Stimulated activated CD8-positive, alpha-beta memory T cell treated with anti-CD3 and anti-CD28 coated beads, Interleukin-7, amount 100 ng/mL, for 24 hours (primary cell): Measurements from ENCODE around the gene GEMIN5.
"Not testable (repeated sequence)": the region's sequence is repeated elsewhere in the genome, so short reads cannot be mapped to it uniquely, and the experiment has no call there.

Source experiments
- DNase-seq: peaks from one replicate; pipeline ENCODE4 v3.0.0-alpha.2; 2020; ENCODE audit warnings: low read depth

Gene GEMIN5, protein sequence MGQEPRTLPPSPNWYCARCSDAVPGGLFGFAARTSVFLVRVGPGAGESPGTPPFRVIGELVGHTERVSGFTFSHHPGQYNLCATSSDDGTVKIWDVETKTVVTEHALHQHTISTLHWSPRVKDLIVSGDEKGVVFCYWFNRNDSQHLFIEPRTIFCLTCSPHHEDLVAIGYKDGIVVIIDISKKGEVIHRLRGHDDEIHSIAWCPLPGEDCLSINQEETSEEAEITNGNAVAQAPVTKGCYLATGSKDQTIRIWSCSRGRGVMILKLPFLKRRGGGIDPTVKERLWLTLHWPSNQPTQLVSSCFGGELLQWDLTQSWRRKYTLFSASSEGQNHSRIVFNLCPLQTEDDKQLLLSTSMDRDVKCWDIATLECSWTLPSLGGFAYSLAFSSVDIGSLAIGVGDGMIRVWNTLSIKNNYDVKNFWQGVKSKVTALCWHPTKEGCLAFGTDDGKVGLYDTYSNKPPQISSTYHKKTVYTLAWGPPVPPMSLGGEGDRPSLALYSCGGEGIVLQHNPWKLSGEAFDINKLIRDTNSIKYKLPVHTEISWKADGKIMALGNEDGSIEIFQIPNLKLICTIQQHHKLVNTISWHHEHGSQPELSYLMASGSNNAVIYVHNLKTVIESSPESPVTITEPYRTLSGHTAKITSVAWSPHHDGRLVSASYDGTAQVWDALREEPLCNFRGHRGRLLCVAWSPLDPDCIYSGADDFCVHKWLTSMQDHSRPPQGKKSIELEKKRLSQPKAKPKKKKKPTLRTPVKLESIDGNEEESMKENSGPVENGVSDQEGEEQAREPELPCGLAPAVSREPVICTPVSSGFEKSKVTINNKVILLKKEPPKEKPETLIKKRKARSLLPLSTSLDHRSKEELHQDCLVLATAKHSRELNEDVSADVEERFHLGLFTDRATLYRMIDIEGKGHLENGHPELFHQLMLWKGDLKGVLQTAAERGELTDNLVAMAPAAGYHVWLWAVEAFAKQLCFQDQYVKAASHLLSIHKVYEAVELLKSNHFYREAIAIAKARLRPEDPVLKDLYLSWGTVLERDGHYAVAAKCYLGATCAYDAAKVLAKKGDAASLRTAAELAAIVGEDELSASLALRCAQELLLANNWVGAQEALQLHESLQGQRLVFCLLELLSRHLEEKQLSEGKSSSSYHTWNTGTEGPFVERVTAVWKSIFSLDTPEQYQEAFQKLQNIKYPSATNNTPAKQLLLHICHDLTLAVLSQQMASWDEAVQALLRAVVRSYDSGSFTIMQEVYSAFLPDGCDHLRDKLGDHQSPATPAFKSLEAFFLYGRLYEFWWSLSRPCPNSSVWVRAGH (N-terminal part only)

DNA sequence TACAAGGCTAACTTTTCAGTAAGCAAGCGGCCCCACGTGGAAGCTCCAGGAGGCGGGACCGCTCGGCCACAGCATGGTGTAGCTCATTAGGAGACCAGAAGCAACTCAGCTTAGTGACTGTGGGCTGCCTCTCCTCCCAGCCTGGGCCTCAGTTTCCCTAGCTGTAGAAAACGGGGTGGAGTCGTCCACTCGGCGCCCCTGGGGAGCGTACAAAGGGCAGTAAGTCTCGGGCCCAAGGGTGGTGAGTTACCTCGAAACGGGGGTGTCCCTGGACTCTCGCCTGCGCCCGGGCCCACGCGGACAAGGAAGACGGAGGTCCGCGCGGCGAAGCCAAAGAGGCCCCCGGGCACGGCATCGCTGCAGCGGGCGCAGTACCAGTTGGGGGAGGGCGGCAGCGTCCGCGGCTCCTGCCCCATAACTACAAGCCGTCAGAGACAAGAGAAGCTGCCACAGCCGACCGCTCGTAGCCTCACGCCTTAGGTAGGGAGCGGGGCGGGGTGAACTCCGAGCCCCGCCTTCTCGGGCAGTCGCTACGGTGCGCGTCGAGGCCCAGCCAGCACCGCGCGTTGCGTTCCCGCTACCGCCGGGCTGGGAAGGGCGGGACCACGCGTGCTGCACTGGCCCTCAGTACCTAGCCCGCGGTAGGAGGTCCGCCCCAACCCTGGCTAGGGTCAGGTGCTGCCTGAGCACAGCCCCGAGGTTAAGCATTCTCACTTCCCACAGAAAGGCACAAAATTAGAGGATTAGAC, at the start of gene GEMIN5:
GEMIN5 (minus strand) TSS at position 494 of the 749 bp plus-strand sequence; CDS start at position 416, 78 bp downstream.
- DNase-seq: peak; percentile 70

DNA sequence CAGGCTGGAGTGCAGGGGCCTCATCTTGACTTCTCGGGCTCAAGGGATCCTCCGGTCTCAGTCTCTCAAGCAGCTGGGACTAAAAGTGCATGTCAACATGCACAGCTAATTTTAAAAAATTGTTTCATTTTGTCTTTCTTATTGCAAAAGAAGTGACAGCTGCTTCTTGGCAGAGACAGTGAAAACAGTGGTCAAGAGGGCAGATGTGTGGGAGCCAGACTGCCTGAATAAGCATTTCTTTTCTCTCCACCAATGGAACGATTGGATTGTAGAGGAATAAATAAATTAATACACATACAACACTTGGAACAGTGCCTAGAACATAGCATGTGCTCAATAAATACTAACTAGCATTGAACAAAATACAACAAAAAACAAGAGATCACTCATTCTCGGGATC, 48.1 kb upstream of the GEMIN5 start:
- DNase-seq: no peak

DNA sequence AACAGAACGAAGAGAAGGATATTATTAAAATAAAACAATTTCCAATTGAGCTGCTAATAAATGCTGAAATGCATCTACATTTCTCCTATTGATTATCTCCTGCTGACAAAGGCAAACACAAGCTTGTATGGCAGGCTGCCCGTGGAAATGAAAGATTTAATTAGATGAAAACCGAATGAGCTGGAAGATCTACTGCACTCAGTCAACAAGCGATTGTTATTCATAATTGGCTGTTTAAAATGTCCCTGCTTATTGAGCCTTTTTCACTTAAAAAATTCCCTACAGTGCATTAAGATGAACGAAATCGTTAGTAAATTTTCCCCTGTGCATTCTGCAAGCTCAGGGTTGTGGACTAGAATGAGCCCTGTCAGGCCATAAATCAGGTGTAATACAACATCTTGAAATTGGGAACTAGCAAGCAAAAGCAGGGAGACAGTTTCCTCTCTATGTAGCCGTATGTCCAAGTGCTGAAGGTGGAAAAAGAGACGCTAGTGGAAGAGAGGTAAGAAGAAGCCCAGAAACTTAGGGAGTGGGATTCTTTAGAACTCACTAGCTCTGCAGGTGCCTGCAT, 47.0 kb upstream of the GEMIN5 start:
- DNase-seq: no peak

DNA sequence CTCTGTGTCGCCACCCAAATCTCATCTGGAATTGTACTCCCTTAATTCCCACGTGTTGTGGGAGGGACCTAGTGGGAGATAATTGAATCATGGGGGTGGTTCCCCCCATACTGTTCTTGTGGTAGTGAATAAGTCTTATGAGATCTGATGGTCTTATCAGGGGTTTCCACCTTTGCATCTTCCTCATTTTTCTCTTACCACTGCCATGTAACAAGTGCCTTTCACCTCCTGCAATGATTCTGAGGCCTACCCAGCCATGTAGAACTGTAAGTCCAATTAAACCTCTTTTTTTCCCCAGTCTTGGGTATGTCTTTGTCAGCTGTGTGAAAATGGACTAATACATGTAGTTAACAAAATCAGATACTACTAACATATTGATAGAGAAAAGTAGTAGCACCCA, 40.3 kb upstream of the GEMIN5 start:
- not testable (repeated sequence) for DNase-seq

DNA sequence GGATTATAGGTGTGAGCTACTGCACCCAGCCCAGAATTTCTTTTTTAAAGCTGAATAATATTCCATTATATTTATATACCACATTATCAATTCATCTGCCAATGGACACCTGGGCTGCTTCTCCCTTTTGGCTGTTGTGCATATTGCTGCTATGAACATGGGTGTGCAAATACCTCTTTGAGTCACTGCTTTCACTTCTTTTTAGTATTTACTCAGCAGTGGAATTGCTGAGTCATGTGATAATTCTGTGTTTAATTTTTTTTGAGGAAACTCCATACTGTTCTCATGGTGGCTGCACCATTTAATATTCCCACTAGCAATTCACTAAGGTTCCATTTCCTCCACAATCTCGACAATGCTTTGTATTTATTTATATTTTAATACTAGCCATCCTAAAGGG, 39.4 kb upstream of the GEMIN5 start:
- no peak for DNase-seq

DNA sequence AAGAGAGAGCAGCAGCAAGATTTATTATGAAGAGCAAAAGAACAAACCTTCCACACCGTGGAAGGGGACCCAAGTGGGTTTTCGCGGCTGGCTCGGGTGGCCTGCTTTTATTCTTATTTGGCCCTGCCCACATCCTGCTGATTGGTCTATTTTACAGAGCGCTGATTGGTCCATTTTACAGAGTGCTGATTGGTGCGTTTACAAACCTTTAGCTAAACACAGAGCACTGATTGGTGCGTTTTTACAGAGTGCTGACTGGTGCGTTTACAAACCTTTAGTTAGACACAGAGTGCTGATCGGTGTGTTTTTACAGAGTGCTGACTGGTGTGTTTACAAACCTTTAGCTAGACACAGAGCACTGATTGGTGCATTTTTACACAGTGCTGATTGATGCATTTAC, 38.1 kb upstream of the GEMIN5 start:
- not testable (repeated sequence) for DNase-seq

DNA sequence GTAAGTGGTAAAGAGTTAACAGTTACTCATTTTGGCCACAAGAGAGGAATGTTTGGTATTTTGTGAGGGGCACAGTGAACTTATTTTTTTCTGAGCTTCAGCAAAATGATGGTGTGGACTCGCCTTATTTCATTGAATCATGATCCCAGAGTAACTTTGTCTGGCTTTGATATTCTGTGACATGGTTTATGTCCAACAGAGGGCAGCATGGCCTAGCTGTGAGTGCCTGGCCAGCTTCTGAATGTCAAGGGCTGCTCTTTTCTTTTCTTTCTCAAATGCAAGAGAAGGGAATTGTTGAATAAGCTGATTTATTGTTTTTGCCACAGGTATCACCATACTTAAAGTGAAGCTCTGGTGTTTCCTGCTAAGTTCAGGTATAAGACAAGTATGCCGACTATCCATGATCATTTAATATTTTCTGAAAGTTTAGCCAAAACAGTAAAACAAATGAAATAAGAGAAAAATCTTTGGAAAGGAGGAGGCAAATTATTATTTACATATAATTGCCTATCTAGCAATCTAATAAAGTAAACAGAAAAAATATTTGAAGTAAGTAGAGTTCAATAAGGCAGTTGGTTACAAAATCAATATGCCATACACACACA, 34.6 kb upstream of the GEMIN5 start:
- no peak for DNase-seq

DNA sequence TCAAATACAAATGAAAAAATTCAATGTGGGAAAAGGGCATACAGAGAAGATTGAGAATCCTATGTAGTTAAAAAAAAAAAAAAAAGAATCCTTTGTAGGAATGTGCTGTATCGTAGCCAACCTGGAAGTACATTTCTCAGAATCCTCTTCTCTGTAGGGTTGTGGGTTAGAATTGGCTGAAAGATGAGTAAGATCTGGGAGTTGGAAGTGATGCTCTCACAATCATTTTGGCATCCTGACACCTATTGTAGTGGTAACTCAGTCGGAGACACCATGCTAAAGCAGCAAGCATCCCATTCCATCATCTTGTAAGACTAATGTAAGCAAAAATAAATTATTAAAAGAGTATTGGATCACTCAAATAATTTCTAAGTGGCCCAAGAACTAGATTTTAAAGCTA, 33.5 kb upstream of the GEMIN5 start:
- no peak for DNase-seq

DNA sequence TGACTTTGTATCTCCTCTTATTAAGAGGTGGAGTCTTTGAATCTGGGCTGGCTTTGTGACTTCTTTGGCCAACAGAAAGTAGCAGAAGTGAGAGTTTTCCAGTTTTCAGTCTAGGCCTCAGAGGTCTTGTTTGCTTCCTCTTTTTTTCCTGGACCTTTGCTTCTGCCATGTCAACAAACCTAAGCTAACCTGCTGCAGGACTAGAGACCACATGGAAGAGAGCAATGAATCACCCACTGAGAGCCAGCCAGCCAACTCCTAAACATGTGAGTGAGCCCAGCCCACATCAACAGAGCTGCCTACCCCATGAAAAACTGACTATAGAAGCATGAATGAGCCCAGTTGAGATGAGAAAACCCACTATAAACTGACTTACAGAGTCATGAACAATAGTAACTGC, 32.7 kb upstream of the GEMIN5 start:
- DNase-seq: no peak

DNA sequence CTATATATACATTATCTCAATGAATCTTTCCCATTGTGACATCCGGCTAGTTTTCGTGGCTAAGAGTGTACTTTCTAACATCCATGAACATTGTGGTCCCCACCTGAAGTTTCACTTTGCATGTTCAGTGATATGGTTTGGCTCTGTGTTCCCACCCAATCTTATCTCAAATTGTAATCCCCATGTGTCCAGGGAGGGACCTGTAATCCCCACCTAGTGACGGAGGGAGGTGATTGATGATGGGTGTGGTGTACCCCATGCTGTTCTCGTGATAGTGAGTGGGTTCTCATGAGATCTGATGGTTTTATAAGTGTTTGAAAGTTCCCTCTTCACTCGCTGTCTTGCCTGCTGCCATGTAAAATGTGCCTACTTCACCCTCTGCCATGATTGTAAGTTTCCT, 30.9 kb upstream of the GEMIN5 start:
- no peak for DNase-seq

DNA sequence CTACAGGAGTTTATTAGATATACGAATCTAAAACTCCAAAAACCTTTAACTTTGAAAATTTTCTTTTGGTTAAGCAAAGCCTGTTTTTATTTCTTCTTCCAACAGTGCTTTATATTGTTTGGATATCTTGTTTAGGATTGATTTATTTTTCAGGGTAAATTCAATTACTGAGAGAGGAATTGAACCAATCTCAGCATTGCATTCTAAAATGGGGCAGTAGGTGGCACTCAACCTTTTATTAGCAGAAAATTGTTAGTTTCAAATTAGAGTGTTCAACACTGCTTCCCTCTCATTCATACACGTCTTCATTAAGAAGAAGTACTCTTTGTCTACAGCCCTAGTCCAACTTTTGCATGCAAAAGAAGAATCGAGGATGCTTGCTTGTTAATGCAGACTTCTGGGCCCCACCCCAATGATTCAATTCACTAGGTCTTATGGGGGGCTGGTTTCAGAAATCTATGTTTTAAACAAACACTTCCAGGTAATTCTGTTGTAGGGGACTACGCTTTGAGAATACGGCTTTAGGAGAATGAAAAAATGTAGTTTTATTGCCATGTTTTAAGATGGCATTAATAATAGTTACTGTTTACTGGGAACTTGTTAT, 29.5 kb upstream of the GEMIN5 start:
- DNase-seq: no peak

DNA sequence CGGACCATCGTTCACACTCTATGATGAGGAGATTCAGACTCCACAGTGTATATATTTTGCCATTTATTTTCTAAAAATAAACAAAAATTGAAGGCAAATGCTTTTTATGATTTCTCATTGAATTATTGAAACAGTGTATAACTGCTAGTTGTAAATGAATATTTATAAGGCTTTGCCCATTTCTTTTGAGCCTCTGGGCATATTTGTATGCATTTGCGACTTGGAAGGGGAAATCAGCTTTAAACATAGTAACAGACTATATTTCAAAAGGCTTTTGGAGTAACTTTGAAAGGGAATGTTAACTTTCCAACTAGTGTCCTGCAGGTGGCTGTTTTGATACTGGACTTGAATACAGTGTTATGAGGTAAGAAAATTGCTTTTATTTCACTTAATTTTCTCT, 28.9 kb upstream of the GEMIN5 start:
- DNase-seq: no peak

DNA sequence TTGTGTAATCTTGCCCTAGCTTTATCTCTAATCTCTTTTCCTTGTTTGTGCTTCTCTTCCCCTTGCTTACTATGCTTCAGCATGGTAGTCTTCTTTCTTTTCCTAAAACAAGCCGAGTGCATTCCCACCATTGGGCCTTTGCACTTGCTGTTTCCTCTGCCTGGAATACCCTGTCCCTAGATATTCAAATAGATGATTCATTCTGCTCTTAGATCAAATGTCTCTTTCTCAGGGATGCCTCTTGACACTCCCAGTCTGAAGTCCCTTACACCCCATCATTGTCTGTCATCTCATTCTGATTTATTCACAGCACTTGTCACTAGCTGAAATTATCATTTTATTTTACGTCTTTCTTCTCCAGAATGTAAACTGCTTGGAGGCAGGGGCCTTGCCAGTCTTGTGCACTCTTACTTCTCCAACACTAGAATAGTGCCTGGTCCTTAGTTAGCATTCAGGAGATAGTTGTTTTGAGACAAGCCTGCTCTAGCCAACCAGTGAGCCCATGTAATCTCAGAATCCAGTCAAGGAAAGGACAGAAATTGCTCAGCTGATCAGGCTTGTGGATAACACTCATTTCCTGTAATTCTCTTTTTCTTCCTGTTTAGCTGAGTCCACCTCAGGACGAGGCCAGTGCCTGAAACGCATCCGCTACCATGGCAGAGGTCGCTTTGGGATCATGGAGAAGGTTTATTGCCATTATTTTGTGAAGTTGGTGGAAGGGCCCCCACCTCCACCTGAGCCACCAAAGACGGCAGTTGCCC, 28.2 kb upstream of the GEMIN5 start:
- no peak for DNase-seq

DNA sequence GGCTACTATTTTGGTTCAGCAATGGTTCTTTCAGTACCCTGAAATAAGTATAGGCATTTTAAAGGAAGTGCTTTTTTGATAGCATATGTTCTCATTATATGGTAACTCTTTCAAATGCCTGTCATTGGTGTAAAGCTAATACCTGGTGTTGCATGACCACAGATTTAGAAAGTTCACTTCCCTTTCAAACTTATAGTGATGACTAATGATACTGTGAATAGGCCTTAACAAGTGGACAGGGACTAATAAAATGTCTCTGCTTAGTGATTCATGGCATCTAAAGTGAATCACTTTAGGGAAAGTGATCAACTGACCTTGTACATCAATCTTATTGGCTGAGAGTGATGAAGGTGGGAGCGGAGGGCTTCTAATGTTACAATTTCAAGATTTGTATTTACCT, 24.5 kb upstream of the GEMIN5 start:
- DNase-seq: no peak

DNA sequence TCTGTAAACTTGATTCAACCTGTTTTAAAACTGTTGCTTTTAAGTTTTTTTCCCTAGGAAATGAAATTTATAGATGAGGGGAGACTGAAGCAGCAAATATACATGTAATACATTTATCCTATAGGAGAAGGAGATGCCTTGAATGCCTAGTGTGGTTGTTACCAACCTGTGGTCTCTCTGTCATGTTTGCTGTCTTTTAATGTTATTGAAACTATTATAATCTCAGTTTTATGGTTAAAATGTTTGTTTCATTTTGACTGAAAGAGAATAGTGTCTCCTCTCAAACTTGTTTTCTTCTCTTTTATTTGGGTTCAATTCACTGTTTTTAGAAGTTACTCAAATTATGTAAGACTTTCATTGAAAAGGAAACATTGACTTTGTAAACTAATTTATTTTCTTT, 18.7 kb upstream of the GEMIN5 start:
- no peak for DNase-seq

DNA sequence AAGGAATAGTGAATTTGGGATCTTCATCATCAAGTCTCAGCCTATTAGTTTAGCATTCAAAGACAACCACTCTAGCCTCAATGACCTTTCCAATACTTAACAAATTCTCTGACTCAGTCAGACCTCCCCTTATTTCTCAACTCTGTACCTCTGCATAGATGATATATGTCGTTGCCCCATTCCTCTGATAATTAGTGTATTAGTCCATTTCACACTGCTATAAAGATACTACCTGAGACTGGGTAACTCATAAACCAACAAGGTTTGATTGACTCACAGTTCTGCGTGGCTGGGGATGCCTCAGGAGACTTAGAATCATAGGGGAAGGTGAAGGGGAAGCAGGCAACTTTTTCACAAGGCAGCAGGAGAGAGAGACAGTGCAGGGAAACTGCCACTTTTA, 11.8 kb upstream of the GEMIN5 start:
- no peak for DNase-seq

DNA sequence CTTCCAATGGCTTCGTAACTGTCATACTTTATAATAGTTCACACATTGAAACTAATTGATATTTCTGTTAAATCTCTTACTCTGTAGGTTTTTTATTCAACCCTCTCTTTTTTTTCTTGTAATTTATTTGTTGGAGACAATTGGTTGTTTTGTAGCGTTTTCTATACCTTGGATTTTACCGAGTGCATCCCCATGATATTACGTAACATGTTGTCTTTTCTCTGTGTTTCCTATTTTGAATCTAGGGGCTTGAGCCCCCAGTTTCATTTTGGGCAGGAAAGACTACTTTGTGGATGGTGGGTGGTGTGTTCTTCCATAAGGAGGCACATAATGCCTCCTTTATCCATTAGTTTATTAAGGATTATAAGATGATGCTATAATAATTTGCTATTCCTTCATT, 10.3 kb upstream of the GEMIN5 start:
- no peak for DNase-seq

DNA sequence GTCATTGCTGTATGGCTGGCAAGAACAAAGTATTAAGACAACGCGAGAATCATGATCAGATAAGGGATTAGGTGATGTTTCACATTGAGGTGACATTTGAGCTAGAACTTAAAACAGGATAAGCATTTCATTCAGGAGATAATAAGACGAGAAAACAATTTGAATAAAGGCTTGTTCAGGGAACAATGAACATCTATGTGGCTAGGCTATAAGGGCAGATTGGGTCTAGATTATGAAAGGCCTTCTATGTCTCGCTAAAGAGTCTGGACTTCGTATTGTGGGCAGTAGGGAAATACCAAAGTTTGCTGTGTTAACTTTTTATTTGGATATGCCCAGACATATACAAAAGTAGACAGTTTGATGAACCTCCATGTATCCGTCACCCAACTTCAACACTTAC, 9.8 kb upstream of the GEMIN5 start:
- no peak for DNase-seq

DNA sequence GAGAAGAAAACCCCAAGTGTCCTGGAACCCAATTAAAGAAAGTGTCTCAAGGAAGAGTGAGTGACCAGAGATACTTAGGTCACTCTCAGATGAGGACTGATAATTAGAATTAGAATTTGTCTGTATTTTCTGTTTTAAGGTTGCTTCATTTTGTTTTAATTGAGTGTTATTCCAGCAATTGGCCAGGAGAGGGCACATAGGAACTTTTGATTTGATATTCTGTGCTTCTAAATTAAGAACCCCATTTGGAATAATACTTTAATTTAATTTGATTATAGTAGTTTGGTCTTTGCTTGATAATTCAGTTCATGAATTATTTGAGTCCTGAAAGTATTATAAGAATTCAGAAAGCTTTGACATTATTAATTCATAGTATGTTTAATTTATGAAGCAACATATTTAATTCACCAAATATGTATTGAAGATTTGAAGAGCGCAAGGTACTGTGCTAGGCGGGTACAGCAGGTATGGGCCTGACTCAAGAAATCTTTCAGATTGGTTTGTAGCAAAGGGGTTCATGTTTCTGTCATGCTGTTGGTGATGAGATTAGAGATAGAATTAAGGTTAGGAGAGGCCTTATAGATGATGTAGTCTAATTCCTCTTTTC, 7.8 kb upstream of the GEMIN5 start:
- no peak for DNase-seq
